ENCODE results near the gene EFCAB6. TPM values are rescaled to one million over a fixed set of nuclear protein-coding genes. Genes with fewer than 3 reads are reported as not detected.

EFCAB6 gene
- total and polyA plus RNA-seq, 10 of the 15 experiments (the other 5 are each of a cell fraction or from before 2014, with no cell fraction given), result 0.05 to 0.42 (median 0.19) TPM

DNA sequence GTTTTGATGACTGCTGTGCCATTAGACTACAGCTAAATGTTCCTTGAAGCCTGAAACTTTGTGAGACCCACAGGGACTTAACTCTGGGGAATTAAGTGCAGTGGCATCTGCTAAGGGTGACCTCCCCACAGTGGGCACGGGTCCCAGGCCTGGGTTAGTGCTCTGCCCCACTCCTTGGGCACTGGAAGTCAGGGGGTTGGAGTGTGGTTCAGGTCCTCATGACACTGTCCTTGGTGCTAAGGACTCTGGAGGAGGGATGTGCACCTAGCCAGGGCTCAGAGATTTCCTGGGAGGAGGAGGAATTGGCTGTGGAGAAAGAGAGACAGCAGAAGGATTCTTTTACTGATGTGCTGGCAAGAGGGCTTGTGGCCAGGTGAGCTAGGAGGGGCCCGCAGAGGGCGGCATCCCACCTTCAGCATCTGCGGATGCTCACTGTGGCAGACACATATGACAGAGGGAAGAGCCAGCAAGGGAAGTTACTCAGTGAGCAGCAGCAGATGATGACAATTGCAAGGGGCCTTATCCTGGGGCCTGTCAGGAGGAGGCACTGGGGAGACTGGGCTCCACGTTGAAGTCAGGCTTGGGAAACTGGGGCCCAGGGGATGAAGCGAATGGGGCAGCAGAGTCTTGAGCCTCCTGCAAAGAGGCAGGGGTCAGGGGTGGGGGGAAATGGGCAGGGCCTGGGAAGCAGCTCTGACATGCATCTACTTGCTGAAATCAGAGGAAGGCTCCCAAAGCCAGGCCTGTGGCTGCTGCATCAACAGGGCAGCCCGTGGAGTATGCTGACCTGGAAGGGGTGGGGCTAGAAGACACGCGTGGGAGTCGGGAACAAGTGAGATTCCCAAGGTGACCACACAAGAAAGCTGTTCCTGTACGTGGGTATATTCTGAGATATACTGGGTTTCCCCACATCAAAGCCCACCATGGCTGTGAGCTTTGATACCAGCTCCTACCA is 256.3 kb downstream of the EFCAB6 start:
- Histone ChIP-seq H3K27me3 (replicated peaks in 1 of 2; ENCODE audit: control insufficient read depth in 2 of 2, insufficient read depth in 2 of 2, low read length in 1 of 2) (no peaks in the 10 kb centered on the region), H3K4me2 (ENCODE audit: control insufficient read depth, insufficient read depth) (no peak overlapping the region), H3K79me2 (ENCODE audit: control insufficient read depth, insufficient read depth, low read length) (no peaks in the 10 kb centered on the region), H3K4me1 (ENCODE audit: control insufficient read depth, insufficient read depth, low read length) (no peaks in the 10 kb centered on the region), H3K36me3 (ENCODE audit: control insufficient read depth in 2 of 2, insufficient read depth in 2 of 2, low read length in 1 of 2) (no peaks in the 10 kb centered on the region), H4K20me1 (ENCODE audit: control insufficient read depth, insufficient read depth) (no peaks in the 10 kb centered on the region), H3K27ac (ENCODE audit: control insufficient read depth, insufficient read depth) (no peak overlapping the region), H3K9me3 (replicated peaks; ENCODE audit: control insufficient read depth, insufficient read depth, low read length) (no peaks in the 10 kb centered on the region; the same call in 2 of the 3 replicates), H3K9ac (ENCODE audit: control insufficient read depth, insufficient read depth, low read length) (no peak overlapping the region), H3K4me3 (no peak overlapping the region), H2AFZ (ENCODE audit: control insufficient read depth, low read depth, low read length) (no peak overlapping the region)
- ChIA-PET RAD21 (ENCODE audit: unreplicated experiment) (no interaction called here), SMC1A (ENCODE audit: uncharacterized antibody, unreplicated experiment) (no interaction called here), POLR2A (no interaction called here), CTCF (no interaction called here)
- ATAC-seq (no peak), DNase-seq (ENCODE audit: low read depth, low spot score) (no peak), FAIRE-seq (no peak)
- no TSS peak for BruUV-seq (replicated peaks)
- intact Hi-C loops (cut with micrococcal nuclease; ENCODE audit: unreplicated experiment), result no loop called here
- WGBS (ENCODE audit: insufficient coverage, insufficient replicate concordance, low lambda C conversion rate, missing lambda C conversion rate), result 36% methylated on average over 11 of the region's 11 CpGs
- TF ChIP-seq SMC3 (IDR thresholded peaks at IDR 0.05; ENCODE audit: borderline replicate concordance, low read length) (no peak), BCL11A (IDR thresholded peaks at IDR 0.05; ENCODE audit: low read depth, low read length) (no peak), ZBTB11 (CRISPR knock-in tag; IDR thresholded peaks at IDR 0.05) (no peak), EZH2 (IDR thresholded peaks at IDR 0.05; ENCODE audit: borderline replicate concordance, control insufficient read depth, low read depth, low read length) (no peak), MYC (IDR thresholded peaks at IDR 0.05; ENCODE audit: insufficient read depth, insufficient read length, insufficient replicate concordance, low read length, severe bottlenecking) (no peak)
- in situ Hi-C loops (cut with MboI), result no loop called here

Measured in GM12878 (cell line).